Measurements from ENCODE around the gene KRTAP5-4. TPM values are rescaled to one million over a fixed set of nuclear protein-coding genes. Genes with fewer than 3 reads are reported as not detected.
A peak's percentile ranks its signal among the peaks of the same experiment; 100 is the strongest.

Gene KRTAP5-4
- total RNA-seq, 5 donors from 2014 or later (not counting 1 experiment from before 2014, with no cell fraction given): not detected

- H3K27ac Mint-ChIP-seq: no peak overlapping the region
- ATAC-seq (replicated peaks in 1 of 4) (no peak), DNase-seq (no peak)
- no peaks in the 10 kb centered on the region for H3K36me3 Mint-ChIP-seq
- H3K27me3 Mint-ChIP-seq: peaks cover 7 to 39% of the 10 kb centered on the region in 2 donors
- peaks cover 0 to 2% (median 0%) of the 10 kb centered on the region in 3 donors for H3K4me1 Mint-ChIP-seq
- CTCF ChIA-PET: interaction anchor here (1.0 to 2.1 kb wide), 8 partner anchors 25 to 499 kb away, joined by 3 to 25 read pairs (median 6); partner anchors contain the start of gene SYT8 (in 1 of the 2)
- no peaks in the 10 kb centered on the region for H3K9me3 Mint-ChIP-seq
- 86% methylated on average over 10 of the region's 14 CpGs for WGBS (ENCODE audit: insufficient coverage)
- Histone ChIP-seq H3K4me3 (ENCODE audit: control insufficient read depth in 1 of 2, extremely low read depth in 1 of 2, low read length in 1 of 2) (no peak overlapping the region), H3K9me3 (no peaks in the 10 kb centered on the region), H3K27me3 (replicated peaks in 1 of 2; ENCODE audit: control insufficient read depth in 2 of 2, extremely low read depth in 1 of 2, insufficient read depth in 2 of 2, low read length in 1 of 2) (peaks cover 0 to 64% of the 10 kb centered on the region in 2 experiments), H3K27ac (ENCODE audit: low read length) (no peak overlapping the region), H3K36me3 (ENCODE audit: control insufficient read depth in 2 of 2, extremely low read depth in 1 of 2, insufficient read depth in 1 of 2, low read length in 1 of 2) (no peaks in the 10 kb centered on the region), H3K4me1 (ENCODE audit: control insufficient read depth in 1 of 2, extremely low read depth in 1 of 2, insufficient read depth in 2 of 2, low read length in 2 of 2) (peaks cover under 1 to 7% of the 10 kb centered on the region in 2 experiments)
- no peak overlapping the region for H3K4me3 Mint-ChIP-seq
- POLR2A ChIA-PET: no interaction called here
These were observed 31.8 kb upstream of the KRTAP5-4 start for GRCh38 chr11:1653541-1654387.

GRCh38 chr11:1652771-1653540 is 31.0 kb upstream of the KRTAP5-4 start:
- H3K27ac ChIP-seq (ENCODE audit: low read length): no peak overlapping the region
- Mint-ChIP-seq H3K36me3 (no peaks in the 10 kb centered on the region), H3K4me1 (no peaks in the 10 kb centered on the region), H3K27me3 (peaks cover 7 to 33% of the 10 kb centered on the region in 2 donors), H3K9me3 (no peaks in the 10 kb centered on the region), H3K27ac (no peak overlapping the region), H3K4me3 (no peak overlapping the region)
- DNase-seq (peak; percentile 34 to 84 (median 69)), ATAC-seq (replicated peaks in 1 of 4) (peak; percentile 84 to 92 (median 87))
- CTCF ChIA-PET: interaction anchor here (0.5 to 2.1 kb wide), 18 partner anchors 20 to 1219 kb away, joined by 3 to 25 read pairs (median 4); partner anchors contain the start of gene SYT8 (in 1 of the 2)
- H3K9me3 ChIP-seq: no peaks in the 10 kb centered on the region
- H3K36me3 ChIP-seq (ENCODE audit: control insufficient read depth in 2 of 2, extremely low read depth in 1 of 2, insufficient read depth in 1 of 2, low read length in 1 of 2): no peaks in the 10 kb centered on the region
- H3K27me3 ChIP-seq (replicated peaks in 1 of 2; ENCODE audit: control insufficient read depth in 2 of 2, extremely low read depth in 1 of 2, insufficient read depth in 2 of 2, low read length in 1 of 2): peaks cover 0 to 64% of the 10 kb centered on the region in 2 experiments
- H3K4me3 ChIP-seq (ENCODE audit: control insufficient read depth in 1 of 2, extremely low read depth in 1 of 2, low read length in 1 of 2): no peak overlapping the region
- peaks cover 0 to 4% of the 10 kb centered on the region in 2 experiments for H3K4me1 ChIP-seq (ENCODE audit: control insufficient read depth in 1 of 2, extremely low read depth in 1 of 2, insufficient read depth in 2 of 2, low read length in 2 of 2)
- POLR2A ChIA-PET: no interaction called here
- 39% methylated on average over 28 of the region's 34 CpGs for WGBS (ENCODE audit: insufficient coverage)

GRCh38 chr11:1652442-1652770 is 30.5 kb upstream of the KRTAP5-4 start:
- H3K27ac ChIP-seq (ENCODE audit: low read length): no peak overlapping the region
- 55% methylated on average over 20 of the region's 20 CpGs for WGBS (ENCODE audit: insufficient coverage)
- ATAC-seq (replicated peaks in 1 of 4) (peak in 1 of 4 experiments; percentile 29), DNase-seq (no peak)
- peaks cover 0 to 4% of the 10 kb centered on the region in 2 experiments for H3K4me1 ChIP-seq (ENCODE audit: control insufficient read depth in 1 of 2, extremely low read depth in 1 of 2, insufficient read depth in 2 of 2, low read length in 2 of 2)
- Mint-ChIP-seq H3K36me3 (no peaks in the 10 kb centered on the region), H3K4me1 (no peaks in the 10 kb centered on the region), H3K9me3 (no peaks in the 10 kb centered on the region), H3K4me3 (no peak overlapping the region), H3K27ac (no peak overlapping the region), H3K27me3 (peaks cover 7 to 30% of the 10 kb centered on the region in 2 donors)
- H3K27me3 ChIP-seq (replicated peaks in 1 of 2; ENCODE audit: control insufficient read depth in 2 of 2, extremely low read depth in 1 of 2, insufficient read depth in 2 of 2, low read length in 1 of 2): peaks cover 0 to 58% of the 10 kb centered on the region in 2 experiments
- H3K4me3 ChIP-seq (ENCODE audit: control insufficient read depth in 1 of 2, extremely low read depth in 1 of 2, low read length in 1 of 2): no peak overlapping the region
- ChIA-PET CTCF (interaction anchor here (0.5 to 2.1 kb wide), 16 partner anchors 21 to 500 kb away, joined by 3 to 25 read pairs (median 4); partner anchors contain the start of gene SYT8 (in 1 of the 2)), POLR2A (no interaction called here)
- no peaks in the 10 kb centered on the region for H3K9me3 ChIP-seq
- no peaks in the 10 kb centered on the region for H3K36me3 ChIP-seq (ENCODE audit: control insufficient read depth in 2 of 2, extremely low read depth in 1 of 2, insufficient read depth in 1 of 2, low read length in 1 of 2)

GRCh38 chr11:1652026-1652425 is 30.1 kb upstream of the KRTAP5-4 start:
- ATAC-seq (replicated peaks in 1 of 4) (no peak), DNase-seq (no peak)
- Histone ChIP-seq H3K9me3 (no peaks in the 10 kb centered on the region), H3K36me3 (ENCODE audit: control insufficient read depth in 2 of 2, extremely low read depth in 1 of 2, insufficient read depth in 1 of 2, low read length in 1 of 2) (no peaks in the 10 kb centered on the region), H3K4me3 (ENCODE audit: control insufficient read depth in 1 of 2, extremely low read depth in 1 of 2, low read length in 1 of 2) (no peak overlapping the region), H3K4me1 (ENCODE audit: control insufficient read depth in 1 of 2, extremely low read depth in 1 of 2, insufficient read depth in 2 of 2, low read length in 2 of 2) (peaks cover 0 to 4% of the 10 kb centered on the region in 2 experiments), H3K27ac (ENCODE audit: low read length) (no peak overlapping the region), H3K27me3 (replicated peaks in 1 of 2; ENCODE audit: control insufficient read depth in 2 of 2, extremely low read depth in 1 of 2, insufficient read depth in 2 of 2, low read length in 1 of 2) (peaks cover 0 to 54% of the 10 kb centered on the region in 2 experiments)
- Mint-ChIP-seq H3K27ac (no peak overlapping the region), H3K4me1 (no peaks in the 10 kb centered on the region), H3K27me3 (peaks cover 7 to 29% of the 10 kb centered on the region in 2 donors), H3K4me3 (no peak overlapping the region), H3K9me3 (no peaks in the 10 kb centered on the region), H3K36me3 (no peaks in the 10 kb centered on the region)
- CTCF ChIA-PET: interaction anchor here (0.5 to 2.1 kb wide), 16 partner anchors 27 to 500 kb away, joined by 3 to 25 read pairs (median 4); partner anchors contain the start of gene SYT8 (in 1 of the 2)
- 76% methylated on average over 19 of the region's 19 CpGs for WGBS (ENCODE audit: insufficient coverage)
- POLR2A ChIA-PET: no interaction called here

- peaks cover 0 to 54% of the 10 kb centered on the region in 2 experiments for H3K27me3 ChIP-seq (replicated peaks in 1 of 2; ENCODE audit: control insufficient read depth in 2 of 2, extremely low read depth in 1 of 2, insufficient read depth in 2 of 2, low read length in 1 of 2)
- Mint-ChIP-seq H3K4me3 (no peak overlapping the region), H3K27me3 (peaks cover 7 to 24% of the 10 kb centered on the region in 2 donors), H3K4me1 (no peaks in the 10 kb centered on the region), H3K9me3 (no peaks in the 10 kb centered on the region), H3K36me3 (no peaks in the 10 kb centered on the region), H3K27ac (no peak overlapping the region)
- no peak overlapping the region for H3K4me3 ChIP-seq (ENCODE audit: control insufficient read depth in 1 of 2, extremely low read depth in 1 of 2, low read length in 1 of 2)
- no peaks in the 10 kb centered on the region for H3K9me3 ChIP-seq
- H3K36me3 ChIP-seq (ENCODE audit: control insufficient read depth in 2 of 2, extremely low read depth in 1 of 2, insufficient read depth in 1 of 2, low read length in 1 of 2): no peaks in the 10 kb centered on the region
- ChIA-PET POLR2A (no interaction called here), CTCF (interaction anchor here (1.3 to 2.1 kb wide), 2 partner anchors 42 to 501 kb away, joined by 4 to 25 read pairs; no protein-coding TSS in a partner anchor)
- DNase-seq (no peak), ATAC-seq (replicated peaks in 1 of 4) (no peak)
- peaks cover 0 to 4% of the 10 kb centered on the region in 2 experiments for H3K4me1 ChIP-seq (ENCODE audit: control insufficient read depth in 1 of 2, extremely low read depth in 1 of 2, insufficient read depth in 2 of 2, low read length in 2 of 2)
- no peak overlapping the region for H3K27ac ChIP-seq (ENCODE audit: low read length)
- 72% methylated on average over 5 of the region's 7 CpGs for WGBS (ENCODE audit: insufficient coverage)
These were observed 29.6 kb upstream of the KRTAP5-4 start for GRCh38 chr11:1651411-1651980.

GRCh38 chr11:1650918-1651262 is 29.0 kb upstream of the KRTAP5-4 start:
- H3K27me3 Mint-ChIP-seq: peaks cover 7 to 20% of the 10 kb centered on the region in 2 donors
- no peak overlapping the region for H3K4me3 Mint-ChIP-seq
- WGBS (ENCODE audit: insufficient coverage): 69% methylated on average over 4 of the region's 5 CpGs
- Histone ChIP-seq H3K27ac (ENCODE audit: low read length) (no peak overlapping the region), H3K36me3 (ENCODE audit: control insufficient read depth in 2 of 2, extremely low read depth in 1 of 2, insufficient read depth in 1 of 2, low read length in 1 of 2) (no peaks in the 10 kb centered on the region), H3K9me3 (no peaks in the 10 kb centered on the region), H3K4me3 (ENCODE audit: control insufficient read depth in 1 of 2, extremely low read depth in 1 of 2, low read length in 1 of 2) (no peak overlapping the region), H3K27me3 (replicated peaks in 1 of 2; ENCODE audit: control insufficient read depth in 2 of 2, extremely low read depth in 1 of 2, insufficient read depth in 2 of 2, low read length in 1 of 2) (peaks cover 0 to 49% of the 10 kb centered on the region in 2 experiments), H3K4me1 (ENCODE audit: control insufficient read depth in 1 of 2, extremely low read depth in 1 of 2, insufficient read depth in 2 of 2, low read length in 2 of 2) (peaks cover 0 to 4% of the 10 kb centered on the region in 2 experiments)
- H3K36me3 Mint-ChIP-seq: no peaks in the 10 kb centered on the region
- no peak for DNase-seq
- ATAC-seq (replicated peaks in 1 of 4): no peak
- no peaks in the 10 kb centered on the region for H3K4me1 Mint-ChIP-seq
- no peaks in the 10 kb centered on the region for H3K9me3 Mint-ChIP-seq
- ChIA-PET CTCF (interaction anchor here (0.9 to 1.3 kb wide), 2 partner anchors 43 to 174 kb away, joined by 3 to 4 read pairs; no protein-coding TSS in a partner anchor), POLR2A (no interaction called here)
- H3K27ac Mint-ChIP-seq: no peak overlapping the region

Data from T-cell (primary cell).